ENCODE results near the gene HIC1.
A peak's percentile ranks its signal among the peaks of the same experiment; 100 is the strongest.

The HIC1 gene

DNA sequence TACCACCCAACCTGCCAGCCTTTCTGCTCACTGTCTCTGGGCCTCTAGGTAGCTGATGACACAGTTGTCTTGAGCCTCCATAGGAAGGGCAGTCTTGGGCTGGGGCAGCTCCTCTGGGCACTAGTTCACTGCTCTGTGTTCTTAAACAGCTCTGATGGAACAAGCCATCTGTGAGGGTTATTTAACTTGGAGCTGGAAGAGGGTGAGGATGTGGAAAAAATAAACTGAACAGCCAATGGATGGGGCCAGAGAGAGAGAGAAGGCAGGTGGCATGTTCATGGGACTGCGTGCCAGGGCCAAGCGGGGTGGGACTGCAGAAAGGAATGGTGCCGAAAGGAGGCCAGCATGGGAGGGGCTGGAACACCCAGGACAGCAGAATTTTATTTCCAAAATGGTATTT lies 52.6 kb downstream of the HIC1 start:
- DNase-seq, result peak; percentile 77

DNA sequence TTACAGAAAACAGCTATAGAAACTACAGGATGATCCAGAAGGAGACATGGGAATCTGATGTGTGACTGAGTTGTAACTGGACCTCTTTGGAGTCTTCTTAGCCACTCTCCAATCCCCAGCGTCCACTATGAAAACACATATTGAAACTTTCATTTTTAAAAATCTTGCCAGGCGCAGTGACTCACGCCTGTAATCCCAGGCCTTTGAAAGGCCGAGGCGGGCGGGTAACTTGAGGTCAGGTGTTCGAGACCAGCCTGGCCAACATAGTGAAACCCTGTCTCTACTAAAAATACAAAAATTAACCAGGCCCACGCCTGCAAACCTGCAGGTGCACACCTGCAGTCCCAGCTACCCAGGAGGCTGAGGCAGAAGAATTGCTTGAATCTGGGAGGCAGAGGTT lies 53.3 kb downstream of the HIC1 start:
- DNase-seq, result no peak

DNA sequence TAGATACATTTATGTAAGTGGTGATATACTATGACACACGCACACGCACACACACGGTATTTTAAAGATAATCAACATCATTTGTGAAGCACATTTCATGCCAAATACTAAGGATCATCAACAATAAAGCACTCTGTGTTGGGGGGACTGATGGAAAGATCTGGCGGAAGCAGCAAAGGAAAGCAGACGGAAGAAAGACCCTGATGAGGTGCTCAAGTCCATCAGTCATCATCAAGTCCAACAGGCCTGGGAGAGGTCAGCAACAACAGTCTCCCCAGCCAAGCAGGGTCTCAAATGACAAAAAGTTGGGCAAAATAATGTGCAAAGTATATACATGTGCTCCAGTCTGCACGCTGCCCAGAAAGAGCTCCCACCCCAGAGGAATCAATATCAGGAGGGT lies 55.5 kb downstream of the HIC1 start:
- DNase-seq, result no peak

DNA sequence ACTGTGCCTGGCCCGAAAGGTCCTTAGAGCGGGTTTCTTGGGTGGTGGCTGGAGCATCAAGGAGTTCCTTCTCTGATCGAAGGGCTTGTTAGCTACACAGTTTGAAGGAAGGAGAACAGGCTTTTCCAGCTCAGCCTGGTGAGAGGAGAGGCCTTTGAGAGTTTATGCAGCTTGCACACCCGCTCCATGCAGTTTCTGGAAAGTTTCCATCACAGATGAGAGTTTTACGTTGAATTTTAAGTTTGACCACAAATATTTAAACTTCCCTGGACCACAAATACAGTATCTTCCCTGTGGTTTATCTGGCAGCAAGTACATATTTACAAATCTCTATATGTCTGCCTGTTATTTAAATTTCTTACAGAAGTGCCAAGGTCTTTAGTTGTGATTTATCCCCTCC lies 56.8 kb downstream of the HIC1 start:
- DNase-seq, result no peak

Measured in femur (tissue), 1 donor.